Colonic mucosa (tissue), 4 donors: ENCODE measurements around the gene JAKMIP3. TPM values are rescaled to one million over a fixed set of nuclear protein-coding genes. Genes with fewer than 3 reads are reported as not detected.

Experiments
- DNase-seq: peaks from one replicate; pipeline ENCODE4 v3.0.0-alpha.2; 2020
- H3K27ac ChIP-seq: fragments of 200-600 bp; one replicate; pipeline ENCODE4 v1.8.0; 2021
- H3K27me3 ChIP-seq: fragments of 200-600 bp; one replicate; pipeline ENCODE4 v1.8.0; 2021
- H3K36me3 ChIP-seq: fragments of 200-600 bp; one replicate; pipeline ENCODE4 v1.8.0; 2021
- H3K4me1 ChIP-seq: fragments of 200-600 bp; one replicate; pipeline ENCODE4 v1.8.0; 2021; ENCODE audit warnings: mild to moderate bottlenecking
- H3K4me3 ChIP-seq: fragments of 200-600 bp; one replicate; pipeline ENCODE4 v1.8.0; 2021
- H3K9ac ChIP-seq, 2 donors: one replicate each; pipeline ENCODE4 v1.7.0; 2013; ENCODE audit warnings: control low read depth in 2 of 2, low read depth in 2 of 2, low read length in 2 of 2
- H3K9me3 ChIP-seq: fragments of 200-600 bp; one replicate; pipeline ENCODE4 v1.8.0; 2021
- intact Hi-C: fragments of 100-400 bp; cut with DNase I; formaldehyde crosslinking; loops from one replicate; pipeline ENCODE4 v1.14.1; 2022
- total RNA-seq, 2 donors: library from RNA; stranded (reverse); fragmentation: NEBNext Ultra II Directional in 1 of 2; extraction: Animal tissue kit (Norgen Biotek cat#: 25700) in 1 of 2; gene quantifications; one replicate each; pipeline ENCODE4 v1.2.1, GENCODE V29; 2021
- TF ChIP-seq, protein P1 (sequence below): fragments of 200-600 bp; IDR thresholded peaks from one replicate; pipeline ENCODE4 v1.8.0; 2022; ENCODE audit warnings: antibody characterized with exemption, mild to moderate bottlenecking
- donor health status: healthy.
- donor health status: DM: no; HTN: no; CAD: no.
- donor health status: DM: no; HTN: no; CAD: no.

Gene JAKMIP3
- total RNA-seq, 2 donors from 2014 or later: 0.10 to 0.27 TPM

- Histone ChIP-seq H3K9ac (no peak overlapping the region), H3K4me3 (no peak overlapping the region), H3K36me3 (no peaks in the 10 kb centered on the region), H3K27me3 (no peaks in the 10 kb centered on the region), H3K27ac (no peak overlapping the region), H3K9me3 (no peaks in the 10 kb centered on the region), H3K4me1 (no peaks in the 10 kb centered on the region)
- intact Hi-C loops: no loop called here
- no peak for DNase-seq
- TF ChIP-seq, protein P1, sequence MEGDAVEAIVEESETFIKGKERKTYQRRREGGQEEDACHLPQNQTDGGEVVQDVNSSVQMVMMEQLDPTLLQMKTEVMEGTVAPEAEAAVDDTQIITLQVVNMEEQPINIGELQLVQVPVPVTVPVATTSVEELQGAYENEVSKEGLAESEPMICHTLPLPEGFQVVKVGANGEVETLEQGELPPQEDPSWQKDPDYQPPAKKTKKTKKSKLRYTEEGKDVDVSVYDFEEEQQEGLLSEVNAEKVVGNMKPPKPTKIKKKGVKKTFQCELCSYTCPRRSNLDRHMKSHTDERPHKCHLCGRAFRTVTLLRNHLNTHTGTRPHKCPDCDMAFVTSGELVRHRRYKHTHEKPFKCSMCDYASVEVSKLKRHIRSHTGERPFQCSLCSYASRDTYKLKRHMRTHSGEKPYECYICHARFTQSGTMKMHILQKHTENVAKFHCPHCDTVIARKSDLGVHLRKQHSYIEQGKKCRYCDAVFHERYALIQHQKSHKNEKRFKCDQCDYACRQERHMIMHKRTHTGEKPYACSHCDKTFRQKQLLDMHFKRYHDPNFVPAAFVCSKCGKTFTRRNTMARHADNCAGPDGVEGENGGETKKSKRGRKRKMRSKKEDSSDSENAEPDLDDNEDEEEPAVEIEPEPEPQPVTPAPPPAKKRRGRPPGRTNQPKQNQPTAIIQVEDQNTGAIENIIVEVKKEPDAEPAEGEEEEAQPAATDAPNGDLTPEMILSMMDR: no peak
Measured at GRCh38 chr10:132111871-132112341, 46.2 kb downstream of the JAKMIP3 start.

DNA sequence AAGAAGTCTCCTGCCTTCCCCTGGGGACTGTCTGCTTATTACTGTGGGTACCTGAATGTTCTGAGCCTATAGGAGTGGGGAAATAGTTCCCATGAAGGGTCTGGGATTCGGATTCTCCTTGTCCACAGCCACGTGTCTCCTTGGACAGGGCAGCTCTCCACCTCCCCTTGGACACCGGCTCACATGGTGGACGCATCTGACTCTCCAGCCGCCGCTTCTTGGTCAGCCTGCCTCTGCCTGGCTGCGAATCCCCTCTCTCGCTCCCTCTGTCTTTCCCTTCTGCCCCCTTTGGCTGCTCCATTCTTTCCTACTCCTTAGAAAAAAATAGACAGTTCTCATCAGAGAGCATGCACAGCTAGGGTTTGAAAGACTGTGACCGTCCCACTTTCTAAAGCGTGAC, 46.9 kb downstream of the JAKMIP3 start:
- TF ChIP-seq, protein P1: no peak
- no peak overlapping the region for H3K4me3 ChIP-seq
- H3K27ac ChIP-seq: no peak overlapping the region
- intact Hi-C loops: no loop called here
- H3K36me3 ChIP-seq: no peaks in the 10 kb centered on the region
- no peaks in the 10 kb centered on the region for H3K27me3 ChIP-seq
- H3K9me3 ChIP-seq: no peaks in the 10 kb centered on the region
- DNase-seq: no peak
- no peaks in the 10 kb centered on the region for H3K4me1 ChIP-seq
- H3K9ac ChIP-seq: no peak overlapping the region

GRCh38 chr10:132113206-132113605, 47.5 kb downstream of the JAKMIP3 start:
- Histone ChIP-seq H3K27me3 (no peaks in the 10 kb centered on the region), H3K9ac (no peak overlapping the region), H3K4me1 (no peaks in the 10 kb centered on the region), H3K36me3 (no peaks in the 10 kb centered on the region), H3K27ac (no peak overlapping the region), H3K4me3 (no peak overlapping the region), H3K9me3 (no peaks in the 10 kb centered on the region)
- TF ChIP-seq, protein P1: no peak
- no peak for DNase-seq
- intact Hi-C loops: no loop called here

- H3K27ac ChIP-seq: no peak overlapping the region
- intact Hi-C loops: no loop called here
- no peak for DNase-seq
- no peaks in the 10 kb centered on the region for H3K9me3 ChIP-seq
- H3K36me3 ChIP-seq: no peaks in the 10 kb centered on the region
- H3K4me1 ChIP-seq: no peaks in the 10 kb centered on the region
- H3K27me3 ChIP-seq: no peaks in the 10 kb centered on the region
- no peak overlapping the region for H3K4me3 ChIP-seq
- TF ChIP-seq, protein P1: no peak
- no peak overlapping the region for H3K9ac ChIP-seq
Measured at GRCh38 chr10:132113766-132114365, 48.1 kb downstream of the JAKMIP3 start.

- intact Hi-C loops: no loop called here
- H3K36me3 ChIP-seq: no peaks in the 10 kb centered on the region
- H3K9ac ChIP-seq: no peak overlapping the region
- H3K9me3 ChIP-seq: no peaks in the 10 kb centered on the region
- H3K27me3 ChIP-seq: no peaks in the 10 kb centered on the region
- no peaks in the 10 kb centered on the region for H3K4me1 ChIP-seq
- no peak overlapping the region for H3K27ac ChIP-seq
- TF ChIP-seq, protein P1: no peak
- no peak for DNase-seq
- no peak overlapping the region for H3K4me3 ChIP-seq
Measured at GRCh38 chr10:132114953-132115520, 49.3 kb downstream of the JAKMIP3 start.

Other genes with a start within 250 kb of the JAKMIP3 start
- gene PPP2R2D, start 164.9 kb upstream of the JAKMIP3 start, total RNA-seq: 10 to 100 TPM; 28.1 to 30.6 TPM
- gene BNIP3, start 84.0 kb upstream of the JAKMIP3 start, total RNA-seq: 10 to 100 TPM in 1 of 2 donors, 1 to 10 TPM in 1; 6.9 to 51.7 TPM
- under 1 TPM; 0.27 to 0.44 TPM for gene DPYSL4, start 121.0 kb downstream of the JAKMIP3 start, total RNA-seq
- 10 to 100 TPM in 1 of 2 donors, 1 to 10 TPM in 1; 9.2 to 14.5 TPM for gene STK32C, start 242.0 kb downstream of the JAKMIP3 start, total RNA-seq